22Rv1 (cell line): Measurements from ENCODE around the gene PRM1.

Source experiments
- CTCF ChIP-seq: fragments of 450-650 bp; IDR thresholded peaks from 2 replicates; pipeline ENCODE4 v1.5.1; 2017; ENCODE audit warnings: mild to moderate bottlenecking
- ZFX ChIP-seq: fragments of 450-650 bp; IDR thresholded peaks from 2 replicates; pipeline ENCODE4 v1.6.1; 2017; ENCODE audit warnings: antibody characterized with exemption, borderline replicate concordance

GRCh38 chr16:11302977-11303376 lies 21.8 kb upstream of the PRM1 start:
- TF ChIP-seq CTCF (no peak), ZFX (no peak)
